GM12891 (cell line): ENCODE data around the gene ARMC8.

Experiments used
- POLR2A ChIP-seq: IDR thresholded peaks from 2 replicates; pipeline ENCODE4 v1.6.1; 2011; ENCODE audit warnings: low read depth, low read length, control low read depth
- POLR2AphosphoS5 ChIP-seq: IDR thresholded peaks from 2 replicates; pipeline ENCODE4 v1.6.1; 2011; ENCODE audit warnings: low read depth, low read length, control low read depth
- SPI1 ChIP-seq: IDR thresholded peaks from 2 replicates; pipeline ENCODE4 v1.6.1; 2011; ENCODE audit warnings: low read depth, low read length, control low read depth
- TAF1 ChIP-seq: IDR thresholded peaks from 2 replicates; pipeline ENCODE4 v1.6.1; 2011; ENCODE audit warnings: low read depth, low read length, control low read depth

DNA sequence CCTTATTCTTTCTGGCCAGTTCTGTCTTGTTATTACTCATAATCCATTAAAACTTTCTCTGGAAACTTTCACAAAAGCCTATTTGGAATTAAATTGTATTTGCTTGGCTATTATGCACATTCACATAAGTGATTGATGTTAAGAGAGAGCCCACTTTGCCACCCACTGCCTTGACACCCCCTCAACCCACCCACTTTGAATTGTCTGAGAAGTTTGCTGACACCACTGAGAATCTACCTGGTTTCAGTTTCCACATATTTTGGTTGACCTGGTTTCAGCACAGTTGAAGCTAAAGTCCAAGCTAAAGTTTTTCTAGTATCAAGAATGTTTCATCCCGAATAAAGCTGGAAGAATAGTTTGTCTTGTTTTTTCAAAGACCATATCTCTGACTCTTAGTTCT, 70.9 kb downstream of the ARMC8 start:
- no peak for TF ChIP-seq POLR2AphosphoS5
- TF ChIP-seq SPI1, result no peak
- no peak for TF ChIP-seq POLR2A
- no peak for TF ChIP-seq TAF1
